Inferior parietal cortex (tissue), 1 donor: ENCODE data around the gene RO60.

Experiments
- DNase-seq: peaks from one replicate; pipeline ENCODE4 v3.0.0-alpha.2; 2016; ENCODE audit errors: extremely low spot score

RO60 gene

GRCh38 chr1:193060938-193061337 is 1.5 kb downstream of the RO60 start:
- DNase-seq, result no peak

- DNase-seq, result no peak
Measured at GRCh38 chr1:193062698-193063463, 3.5 kb downstream of the RO60 start.

- no peak for DNase-seq
Measured at GRCh38 chr1:193065954-193066353, 6.5 kb downstream of the RO60 start.

- no peak for DNase-seq
Measured at GRCh38 chr1:193066606-193067005, 7.2 kb downstream of the RO60 start.

- no peak for DNase-seq
Measured at GRCh38 chr1:193068013-193068412, 8.6 kb downstream of the RO60 start.

- DNase-seq, result no peak
Measured at GRCh38 chr1:193069748-193070385, 10.5 kb downstream of the RO60 start.

GRCh38 chr1:193070386-193070753 is 11.0 kb downstream of the RO60 start:
- DNase-seq, result no peak

- no peak for DNase-seq
Measured at GRCh38 chr1:193070942-193071341, 11.5 kb downstream of the RO60 start.

- DNase-seq, result no peak
Measured at GRCh38 chr1:193077991-193078390, 18.6 kb downstream of the RO60 start.

- no peak for DNase-seq
Measured at GRCh38 chr1:193079187-193079586, 19.8 kb downstream of the RO60 start.

- no peak for DNase-seq
Measured at GRCh38 chr1:193083365-193084088, 24.1 kb downstream of the RO60 start.

GRCh38 chr1:193085263-193085662 is 25.9 kb downstream of the RO60 start:
- no peak for DNase-seq

- DNase-seq, result no peak
Measured at GRCh38 chr1:193086342-193086741, 26.9 kb downstream of the RO60 start.

GRCh38 chr1:193087893-193088292 is 28.5 kb downstream of the RO60 start:
- no peak for DNase-seq

- DNase-seq, result no peak
Measured at GRCh38 chr1:193090865-193091264, 31.5 kb downstream of the RO60 start.

- no peak for DNase-seq
Measured at GRCh38 chr1:193094112-193094511, 34.7 kb downstream of the RO60 start.

- DNase-seq, result no peak
Measured at GRCh38 chr1:193102662-193103061, 43.2 kb downstream of the RO60 start.

- peak; percentile 17 for DNase-seq
Measured at GRCh38 chr1:193103759-193104501, 44.5 kb downstream of the RO60 start.

GRCh38 chr1:193104502-193104906 is 45.1 kb downstream of the RO60 start:
- peak; percentile 69 for DNase-seq

- DNase-seq, result peak; percentile 83
Measured at GRCh38 chr1:193104907-193105820, 45.8 kb downstream of the RO60 start, which contains the start of gene GLRX2. TSS of gene GLRX2 (minus strand) at chr1:193105414. CDS start at chr1:193105382, 32 bp downstream.

- no peak for DNase-seq
Measured at GRCh38 chr1:193105821-193106177, 46.4 kb downstream of the RO60 start.
